Lung (tissue), 12 donors: ENCODE measurements around the gene DHRS11. TPM values are rescaled to one million over a fixed set of nuclear protein-coding genes. Genes with fewer than 3 reads are reported as not detected.

ENCODE experiments used
- ATAC-seq: fragments of 200-7000 bp; cut with Tn5 transposase; one replicate; pipeline ENCODE4 v1.9.1; 2020; ENCODE audit warnings: moderate number of reproducible peaks; ENCODE audit not compliant: insufficient read depth, low FRiP score
- DNase-seq, 3 donors: peaks; one replicate each; pipeline ENCODE4 v3.0.0-alpha.2; 2013 to 2017
- H3K27ac ChIP-seq, 2 donors: one replicate each; pipeline ENCODE4 v1.5.1; 2013; ENCODE audit warnings: mild to moderate bottlenecking in 2 of 2, moderate library complexity in 2 of 2, control low read depth in 1 of 2, inconsistent platforms in 1 of 2, low read depth in 1 of 2, low read length in 1 of 2
- H3K27me3 ChIP-seq, 3 donors: one replicate each; pipeline ENCODE4 v1.5.1; 2013; ENCODE audit warnings: low read length in 2 of 3; ENCODE audit not compliant: control insufficient read depth in 3 of 3, insufficient read depth in 3 of 3
- H3K36me3 ChIP-seq, 4 donors: one replicate each; pipeline ENCODE4 v1.5.1; 2013; ENCODE audit warnings: low read length in 4 of 4, mild to moderate bottlenecking in 1 of 4, moderate library complexity in 1 of 4; ENCODE audit not compliant: control insufficient read depth in 4 of 4, insufficient read depth in 4 of 4
- H3K4me1 ChIP-seq, 5 donors: one replicate each; pipeline ENCODE4 v1.5.1; 2013; ENCODE audit warnings: low read length in 5 of 5, mild to moderate bottlenecking in 2 of 5, moderate library complexity in 1 of 5; ENCODE audit not compliant: control insufficient read depth in 5 of 5, insufficient read depth in 5 of 5
- H3K4me3 ChIP-seq: one replicate; pipeline ENCODE4 v1.5.1; 2013; ENCODE audit warnings: mild to moderate bottlenecking, control low read depth, moderate library complexity
- H3K9ac ChIP-seq, 2 donors: one replicate each; pipeline ENCODE4 v1.5.1; 2013; ENCODE audit warnings: low read length in 2 of 2, control low read depth in 1 of 2; ENCODE audit not compliant: insufficient read depth in 1 of 2
- H3K9me3 ChIP-seq, 4 donors: one replicate each; pipeline ENCODE4 v1.5.1; 2013; ENCODE audit warnings: low read length in 3 of 4, mild to moderate bottlenecking in 1 of 4, moderate library complexity in 1 of 4; ENCODE audit not compliant: control insufficient read depth in 4 of 4, insufficient read depth in 3 of 4
- CTCF ChIP-seq: IDR thresholded peaks from 2 replicates; pipeline ENCODE4 v1.5.1; 2012; ENCODE audit warnings: mild to moderate bottlenecking; ENCODE audit errors: control extremely low read depth, extremely low read depth
- WGBS, 2 donors: extraction: QIAGEN DNeasy Blood & Tissue Kit; methylation state at CpG; one replicate each; pipeline ENCODE4 v1.1.7; 2013; 5-methylcytosine and 5-hydroxymethylcytosine counted together
- polyA plus RNA-seq, 2 donors: library from polyadenylated mRNA; stranded (reverse); fragments of 200-250 nt; gene quantifications; one replicate each; pipeline ENCODE4 v1.2.1, GENCODE V29; 2013
- total RNA-seq, 2 donors: library from RNA; depleted of rRNA in 1 of 2; stranded (reverse); fragments of >200 nt in 1 of 2; gene quantifications; one replicate each; pipeline ENCODE4 v1.2.1, GENCODE V29; 2014 to 2021
- donor health status: control.
- donor health status: control.
- donor health status: Bipolar disorder and iron deficiency.
- donor health status: healthy.
- donor health status: DM: yes; HTN: yes; CAD: no.

The DHRS11 gene
- total and polyA plus RNA-seq, 4 donors = 3.7 to 9.1 (median 5.7) TPM

- DNase-seq (no peak), ATAC-seq (no peak)
- Histone ChIP-seq H3K4me3 (no peak overlapping the region), H3K4me1 (no peaks in the 10 kb centered on the region), H3K9me3 (no peaks in the 10 kb centered on the region), H3K27ac (no peak overlapping the region), H3K27me3 (peaks cover 0 to 17% (median 7%) of the 10 kb centered on the region in 3 donors), H3K9ac (no peak overlapping the region), H3K36me3 (no peaks in the 10 kb centered on the region)
- no peak for TF ChIP-seq CTCF
- WGBS, 2 donors = 79 to 88% methylated on average over 7 of the region's 7 CpGs
Observed at GRCh38 chr17:36609498-36609862, 17.8 kb downstream of the DHRS11 start.

GRCh38 chr17:36610474-36610873 is 18.8 kb downstream of the DHRS11 start:
- no peak for TF ChIP-seq CTCF
- DNase-seq (no peak), ATAC-seq (no peak)
- Histone ChIP-seq H3K36me3 (no peaks in the 10 kb centered on the region), H3K27ac (no peak overlapping the region), H3K4me3 (no peak overlapping the region), H3K9me3 (no peaks in the 10 kb centered on the region), H3K27me3 (peaks cover 0 to 22% (median 7%) of the 10 kb centered on the region in 3 donors), H3K4me1 (no peaks in the 10 kb centered on the region), H3K9ac (no peak overlapping the region)
- 72 to 80% methylated on average over 6 of the region's 6 CpGs for WGBS, 2 donors

- H3K27me3 ChIP-seq = peaks cover 0 to 22% (median 7%) of the 10 kb centered on the region in 3 donors
- no peaks in the 10 kb centered on the region for H3K4me1 ChIP-seq
- 77 to 82% methylated on average over 9 of the region's 9 CpGs for WGBS, 2 donors
- H3K27ac ChIP-seq = no peak overlapping the region
- ATAC-seq (no peak), DNase-seq (no peak)
- peaks cover 0 to 2% (median 0%) of the 10 kb centered on the region in 4 donors for H3K9me3 ChIP-seq
- H3K9ac ChIP-seq = no peak overlapping the region
- TF ChIP-seq CTCF = no peak
- no peak overlapping the region for H3K4me3 ChIP-seq
- no peaks in the 10 kb centered on the region for H3K36me3 ChIP-seq
Observed at GRCh38 chr17:36611345-36612072, 19.8 kb downstream of the DHRS11 start.

GRCh38 chr17:36612323-36612722 is 20.6 kb downstream of the DHRS11 start:
- no peak for ATAC-seq
- Histone ChIP-seq H3K27ac (no peak overlapping the region), H3K4me1 (no peaks in the 10 kb centered on the region), H3K36me3 (no peaks in the 10 kb centered on the region), H3K9me3 (peaks cover 0 to 2% (median 0%) of the 10 kb centered on the region in 4 donors), H3K27me3 (peaks cover 5 to 22% (median 7%) of the 10 kb centered on the region in 3 donors), H3K9ac (no peak overlapping the region), H3K4me3 (no peak overlapping the region)
- 77 to 82% methylated on average over 3 of the region's 3 CpGs for WGBS, 2 donors
- DNase-seq = no peak
- TF ChIP-seq CTCF = no peak
